ENCODE measurements around the gene INAFM1.
"Not testable (repeated sequence)": the region's sequence is repeated elsewhere in the genome, so short reads cannot be mapped to it uniquely, and the experiment has no call there.

INAFM1 gene

GRCh38 chr19:47241919-47242577, 32.6 kb upstream of the INAFM1 start:
- DNase-seq, result no peak

GRCh38 chr19:47243364-47243775, 31.3 kb upstream of the INAFM1 start:
- DNase-seq, result no peak

- DNase-seq, result peak; percentile 86
Observed at GRCh38 chr19:47243776-47244547, 30.7 kb upstream of the INAFM1 start.

- peak; percentile 23 for DNase-seq
Observed at GRCh38 chr19:47247308-47247990, 27.2 kb upstream of the INAFM1 start.

GRCh38 chr19:47253016-47253415, 21.7 kb upstream of the INAFM1 start:
- DNase-seq, result not testable (repeated sequence)

- no peak for DNase-seq
Observed at GRCh38 chr19:47253467-47253881, 21.2 kb upstream of the INAFM1 start.

GRCh38 chr19:47253970-47254369, 20.7 kb upstream of the INAFM1 start:
- no peak for DNase-seq

- peak; percentile 96 for DNase-seq
Observed at GRCh38 chr19:47255879-47256692, 18.6 kb upstream of the INAFM1 start, which contains the start of gene CCDC9. CCDC9 (plus strand) TSS chr19:47256525; CDS start chr19:47258401, 1,876 bp downstream.

GRCh38 chr19:47256693-47257410, 17.8 kb upstream of the INAFM1 start:
- DNase-seq, result peak; percentile 96

GRCh38 chr19:47257411-47258169, 17.1 kb upstream of the INAFM1 start:
- DNase-seq, result no peak

- DNase-seq, result no peak
Observed at GRCh38 chr19:47258434-47258833, 16.3 kb upstream of the INAFM1 start.

- no peak for DNase-seq
Observed at GRCh38 chr19:47258895-47259555, 15.7 kb upstream of the INAFM1 start.

GRCh38 chr19:47260476-47260875, 14.2 kb upstream of the INAFM1 start:
- DNase-seq, result no peak

- DNase-seq, result not testable (repeated sequence)
Observed at GRCh38 chr19:47261946-47262793, 12.5 kb upstream of the INAFM1 start.

GRCh38 chr19:47264629-47265028, 10.1 kb upstream of the INAFM1 start:
- DNase-seq, result no peak

GRCh38 chr19:47266401-47266941, 8.2 kb upstream of the INAFM1 start:
- DNase-seq, result no peak

- DNase-seq, result no peak
Observed at GRCh38 chr19:47267350-47267759, 7.3 kb upstream of the INAFM1 start.

GRCh38 chr19:47268028-47268427, 6.7 kb upstream of the INAFM1 start:
- no peak for DNase-seq

- DNase-seq, result no peak
Observed at GRCh38 chr19:47269596-47269995, 5.1 kb upstream of the INAFM1 start.

All from NCI-H1694 treated with DMSO at 0.1 percent for 48 hours (cell line).